Tongue (tissue), 2 donors: ENCODE results near the gene CLEC18C. TPM values are rescaled to one million over a fixed set of nuclear protein-coding genes. Genes with fewer than 3 reads are reported as not detected.
"Not testable (repeated sequence)": the region's sequence is repeated elsewhere in the genome, so short reads cannot be mapped to it uniquely, and the experiment has no call there.

Experiments
- DNase-seq: peaks from one replicate; pipeline ENCODE4 v3.0.0-alpha.2; 2015
- total RNA-seq: library from RNA; depleted of rRNA; stranded (reverse); fragments of >200 nt; gene quantifications from one replicate; pipeline ENCODE4 v1.2.3, GENCODE V29; 2014

The CLEC18C gene
- total RNA-seq, 1 donor from 2014 or later = 0.41 TPM

DNA sequence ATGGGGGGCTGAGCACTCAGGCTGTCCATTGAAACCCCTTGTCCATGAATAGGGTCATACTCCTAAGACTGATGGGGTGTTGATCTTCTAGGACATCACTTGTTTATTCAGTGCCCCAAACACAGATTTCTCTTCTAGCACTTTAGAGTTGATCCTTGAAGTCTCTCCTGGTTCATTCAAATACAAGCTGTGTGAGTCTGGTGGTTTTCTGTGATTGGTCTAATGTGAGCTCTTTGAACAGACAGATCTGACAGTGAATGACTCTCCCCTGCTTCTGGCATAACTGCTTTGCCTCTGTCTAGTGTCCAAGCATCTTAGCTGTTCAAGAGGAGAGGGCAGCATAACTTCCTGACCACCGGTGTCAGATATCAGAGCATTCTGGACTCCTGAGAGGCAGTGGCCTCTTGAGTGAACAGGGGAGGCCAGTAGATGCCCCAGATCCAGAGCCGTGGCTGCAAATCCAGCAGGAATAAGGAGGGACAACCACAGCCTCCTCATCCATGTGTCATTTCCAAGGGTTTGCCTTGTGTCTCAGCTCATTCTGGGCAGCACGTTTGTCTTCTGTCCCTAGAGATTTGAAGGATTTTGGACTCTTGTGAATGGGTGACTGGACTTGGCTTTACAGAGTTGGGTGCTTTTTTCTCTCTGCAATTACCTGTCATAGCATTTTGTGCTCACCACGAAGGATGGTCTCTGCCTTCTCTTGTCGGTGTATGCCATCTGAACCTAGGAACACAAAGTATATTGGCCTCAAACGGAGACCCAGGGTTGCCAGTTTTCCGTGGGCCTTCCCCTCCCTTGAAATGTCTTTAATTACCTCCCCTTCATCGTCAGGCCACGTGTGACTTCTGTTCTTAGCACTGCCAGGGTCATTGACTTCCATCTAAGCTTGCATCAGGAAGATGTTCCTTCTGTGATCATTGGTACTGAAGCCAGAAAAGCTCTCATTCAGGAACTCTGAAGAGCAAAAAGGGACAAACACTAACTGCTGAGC, 13.9 kb upstream of the CLEC18C start:
- no peak for DNase-seq

DNA sequence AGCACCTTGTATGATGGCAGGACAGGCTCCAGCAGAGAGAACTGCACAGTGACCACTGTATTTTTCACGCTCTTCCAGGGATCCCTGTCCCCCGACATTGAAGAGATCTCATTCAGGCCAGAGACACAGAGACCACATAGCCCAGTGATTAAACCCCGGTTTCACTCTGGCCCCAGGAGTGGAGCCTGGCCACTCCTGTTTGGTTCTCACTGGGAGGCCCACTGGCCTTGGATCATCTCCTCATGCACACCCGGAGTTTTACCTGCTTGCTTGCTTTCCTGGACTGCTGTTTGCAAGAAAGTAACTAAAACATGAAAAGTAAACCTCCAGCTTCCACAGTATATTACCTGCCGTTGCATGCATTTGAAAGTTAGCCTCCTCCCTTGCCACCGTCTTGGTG, 13.2 kb upstream of the CLEC18C start:
- no peak for DNase-seq

DNA sequence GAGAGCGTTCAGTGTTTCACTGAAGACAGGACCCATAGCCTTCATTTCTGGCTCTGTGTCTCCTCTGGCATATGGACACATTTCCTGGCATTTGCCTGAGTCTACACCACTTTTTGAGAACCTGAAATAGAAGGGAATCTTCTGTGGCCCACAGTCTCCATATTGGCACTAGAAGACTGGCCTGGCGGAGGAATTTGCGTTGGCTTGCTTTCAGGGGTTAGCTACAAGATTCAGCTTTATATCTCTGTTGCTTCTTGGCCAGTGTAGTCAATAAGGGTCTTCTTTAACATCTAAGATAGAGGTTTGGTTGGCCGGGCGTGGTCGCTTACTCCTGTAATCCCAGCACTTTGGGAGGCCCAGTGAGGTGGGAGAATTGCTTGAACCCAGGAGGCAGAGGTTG, 12.8 kb upstream of the CLEC18C start:
- no peak for DNase-seq

DNA sequence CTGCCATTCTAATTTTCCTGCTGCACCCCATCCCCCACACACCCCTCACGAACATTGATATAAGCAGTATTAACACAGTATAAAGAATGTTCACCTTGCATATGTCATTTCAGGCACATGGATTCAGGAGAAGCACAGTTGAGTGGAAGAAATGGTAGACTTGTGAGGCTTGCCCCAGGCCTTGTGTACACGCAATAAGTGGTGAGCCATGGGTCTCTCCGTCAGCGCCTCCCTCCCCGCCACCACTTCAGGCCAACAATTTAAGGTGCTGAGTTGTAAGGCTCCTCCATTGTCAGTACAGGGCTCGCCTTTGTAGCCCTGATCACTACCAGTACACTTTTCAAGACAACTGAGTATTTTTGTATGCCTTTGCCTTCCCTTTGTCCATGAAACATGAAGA, 12.2 kb upstream of the CLEC18C start:
- DNase-seq = no peak

DNA sequence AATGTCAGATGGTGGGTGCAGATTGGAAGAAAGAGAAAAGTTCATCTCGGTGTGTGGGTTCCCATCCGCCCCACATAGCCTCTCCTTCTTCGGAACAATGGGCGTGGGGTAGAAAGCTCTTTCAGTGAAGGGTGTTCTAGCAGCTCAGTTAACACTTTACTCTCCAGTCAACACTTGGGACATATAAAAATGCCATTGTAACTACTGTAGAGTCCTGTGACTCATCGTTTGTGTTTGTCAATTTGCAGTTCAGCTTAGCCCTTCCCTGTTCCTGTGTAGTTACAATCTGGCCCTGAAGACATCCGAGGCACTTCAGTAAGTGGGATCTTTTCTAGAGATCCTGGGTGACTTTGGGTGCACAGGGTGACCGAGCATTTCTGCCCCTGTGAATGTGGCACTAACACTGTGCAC, 11.5 kb upstream of the CLEC18C start:
- DNase-seq = no peak

DNA sequence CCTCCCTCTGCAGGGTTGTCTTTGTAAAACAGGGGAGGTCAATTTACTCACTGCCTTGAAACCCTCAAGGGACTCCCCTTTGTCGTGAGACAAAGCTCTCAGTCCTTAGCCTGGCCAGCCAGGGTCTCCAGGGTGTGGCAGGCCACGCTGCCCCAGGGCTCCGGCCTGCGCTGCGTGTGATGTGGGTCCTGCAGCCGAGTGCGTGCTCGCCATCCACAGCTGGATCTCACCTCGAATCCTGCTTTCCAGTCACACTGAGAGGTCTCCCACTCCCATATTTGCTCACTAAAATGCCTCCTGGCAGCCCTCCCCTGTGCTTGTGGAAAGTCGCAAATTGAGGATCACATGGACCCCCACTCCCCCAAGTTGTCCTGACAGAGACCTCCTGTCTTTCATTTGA, 10.0 kb upstream of the CLEC18C start:
- no peak for DNase-seq

DNA sequence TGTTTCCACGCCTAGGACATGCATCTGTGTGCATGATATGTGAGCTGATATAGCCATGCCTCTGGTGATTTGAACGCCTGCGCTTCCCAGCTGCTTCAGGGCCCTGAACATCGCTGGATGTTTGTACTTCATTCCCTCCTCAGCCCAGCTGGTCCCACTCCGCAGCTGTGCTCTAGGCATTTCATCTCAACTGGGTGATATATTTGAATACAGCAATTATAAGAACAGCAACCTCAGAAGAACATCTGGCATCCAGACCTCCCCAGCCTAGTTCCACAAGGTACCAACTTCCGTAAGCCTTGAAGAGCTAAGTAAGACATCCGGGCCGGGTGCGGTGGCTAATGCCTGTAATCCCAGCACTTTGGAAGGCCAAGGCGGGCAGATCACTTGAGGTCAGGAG, 6.9 kb upstream of the CLEC18C start:
- not testable (repeated sequence) for DNase-seq

DNA sequence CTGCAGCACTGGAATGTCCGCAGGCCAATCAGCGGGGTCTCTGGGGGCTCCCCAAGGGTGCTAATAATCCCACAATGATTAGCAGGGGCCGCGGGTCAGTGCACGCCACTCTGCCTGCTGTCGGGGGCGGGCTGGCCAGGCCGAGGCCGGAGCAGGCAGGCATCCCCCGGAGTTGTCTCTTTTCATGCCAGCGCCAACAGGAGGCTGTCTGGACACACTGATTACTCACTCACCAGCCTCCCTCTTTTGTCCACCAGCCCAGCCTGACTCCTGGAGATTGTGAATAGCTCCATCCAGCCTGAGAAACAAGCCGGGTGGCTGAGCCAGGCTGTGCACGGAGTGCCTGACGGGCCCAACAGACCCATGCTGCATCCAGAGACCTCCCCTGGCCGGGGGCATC, 329 bp downstream of the CLEC18C start:
- DNase-seq = not testable (repeated sequence)

DNA sequence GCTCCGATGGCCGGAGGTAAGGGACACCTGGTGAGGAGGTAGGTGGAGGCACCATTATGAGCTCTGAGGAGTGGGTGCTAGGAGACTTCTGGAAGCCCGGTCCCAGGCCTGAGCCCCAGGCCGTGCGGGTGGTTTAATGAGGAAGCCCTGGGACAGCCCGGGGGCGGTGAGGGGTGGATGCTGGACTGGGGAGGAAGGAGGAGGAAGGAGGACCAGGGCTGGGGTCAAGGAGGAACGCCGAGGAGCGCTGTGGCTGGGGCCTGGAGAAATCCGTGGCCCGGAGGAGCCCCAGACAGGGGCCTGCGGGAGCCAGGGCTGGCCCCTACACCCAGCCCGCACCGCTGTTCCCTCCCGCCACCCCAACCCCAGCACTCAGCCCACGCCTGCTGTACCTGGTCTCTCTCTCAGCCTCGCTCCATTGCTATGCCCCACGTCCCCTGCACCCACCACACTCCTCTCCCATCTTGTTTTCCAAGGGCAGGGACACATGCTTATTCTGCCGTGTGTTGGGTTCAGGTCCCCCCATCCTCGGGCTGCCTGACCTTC, 873 bp downstream of the CLEC18C start:
- DNase-seq = not testable (repeated sequence)

DNA sequence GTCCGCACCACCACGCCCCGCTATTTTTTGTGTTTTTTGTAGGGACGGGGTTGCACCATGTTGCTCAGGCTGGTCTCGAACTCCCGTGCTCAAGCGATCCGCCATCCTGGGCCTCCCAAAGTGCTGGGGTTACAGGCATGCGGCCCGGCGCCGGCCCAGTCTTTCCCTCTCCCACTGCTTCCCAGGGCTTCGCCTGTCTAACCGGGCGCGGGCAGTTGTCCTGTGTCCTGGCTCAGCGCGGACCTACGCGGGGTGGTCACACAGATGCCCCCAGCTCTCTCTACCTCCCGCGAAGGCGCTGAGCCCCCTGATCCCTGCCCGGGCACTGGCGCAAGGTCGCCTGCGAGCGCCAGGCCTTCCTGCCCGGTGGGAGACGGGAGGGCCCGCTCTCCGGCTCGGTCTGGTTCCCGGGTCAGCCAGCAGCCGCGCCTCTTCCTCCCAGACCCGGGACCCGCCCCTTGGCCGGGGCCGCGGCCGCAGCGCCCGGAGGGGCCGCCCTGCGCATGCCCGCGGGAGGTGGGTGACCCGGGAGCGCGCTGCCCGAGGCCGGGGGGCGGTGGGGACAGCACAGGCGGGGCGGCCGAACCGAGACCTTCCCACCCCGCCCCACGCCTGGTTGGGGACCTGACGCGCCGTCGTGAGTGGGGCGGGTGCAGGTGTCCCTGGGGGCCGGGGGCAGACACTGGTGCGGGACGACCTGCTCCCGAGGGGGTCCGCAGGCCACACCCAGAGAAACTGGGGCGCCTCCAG, 14.4 kb downstream of the CLEC18C start:
- DNase-seq = not testable (repeated sequence)

DNA sequence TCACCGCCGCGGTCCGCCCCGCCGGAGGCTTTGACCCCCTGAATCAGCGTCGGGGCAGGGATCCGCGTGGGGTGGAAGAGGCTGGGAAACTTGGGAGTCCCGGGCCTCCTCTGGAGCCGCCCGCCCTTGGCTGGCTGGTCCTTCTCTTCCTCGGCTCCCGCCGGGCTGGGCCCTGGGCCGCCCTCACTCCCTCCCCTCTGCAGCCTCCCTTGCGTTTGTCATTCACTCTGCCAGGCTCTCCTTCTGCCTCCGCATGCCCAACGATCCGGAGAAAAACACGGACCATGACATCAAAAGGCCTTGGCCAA, 15.0 kb downstream of the CLEC18C start:
- DNase-seq = not testable (repeated sequence)

DNA sequence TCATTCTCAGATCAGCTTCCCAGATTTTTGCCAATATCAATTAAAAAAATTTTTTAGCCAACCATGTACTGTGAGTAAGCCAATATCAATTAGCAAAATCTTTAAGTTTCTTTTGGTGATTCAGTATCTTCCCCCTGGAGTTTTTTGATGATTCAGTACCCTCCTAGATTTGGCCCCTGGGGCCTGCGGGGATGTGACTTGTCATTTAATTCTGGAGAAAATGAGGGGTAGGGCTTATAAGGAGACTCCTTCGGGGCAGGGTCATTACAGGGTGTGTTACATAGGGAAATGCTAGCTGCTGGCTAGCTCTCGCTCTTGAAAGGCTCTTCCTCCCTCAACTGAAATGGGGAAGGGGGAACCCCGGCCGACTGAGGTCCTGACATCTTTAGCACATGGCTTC, 17.0 kb downstream of the CLEC18C start:
- DNase-seq = not testable (repeated sequence)

DNA sequence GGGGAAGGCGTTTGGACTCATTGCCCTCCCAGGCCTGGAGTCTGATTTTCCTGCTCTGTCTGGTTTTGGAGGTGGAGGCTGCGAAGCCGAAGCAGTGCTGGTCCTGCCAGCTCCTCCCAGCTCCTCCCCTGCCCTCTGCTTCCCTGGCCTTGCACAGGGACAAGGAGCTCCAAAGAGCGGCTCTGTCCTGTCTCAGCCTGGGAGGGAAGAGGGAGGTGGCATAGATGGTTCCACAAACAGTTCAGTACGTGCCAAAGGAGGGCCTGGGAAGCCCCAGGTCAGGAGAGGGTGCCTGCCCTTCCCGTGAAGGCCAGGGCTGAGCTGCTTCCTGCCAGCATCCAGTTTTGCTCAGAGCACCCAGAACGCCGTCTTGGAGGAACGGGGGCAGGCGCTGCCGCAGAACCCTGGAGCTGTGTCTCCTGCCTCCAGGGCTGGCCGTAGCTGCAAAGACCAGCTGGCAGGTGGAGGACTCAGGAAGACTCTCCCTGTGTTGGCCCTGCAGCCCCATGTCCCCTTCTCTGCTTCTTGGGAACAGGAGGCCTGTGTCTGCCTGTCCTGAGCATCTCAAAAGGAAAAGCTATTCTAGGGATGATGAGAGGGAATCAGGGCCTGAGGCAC, 23.2 kb downstream of the CLEC18C start:
- DNase-seq = not testable (repeated sequence)

DNA sequence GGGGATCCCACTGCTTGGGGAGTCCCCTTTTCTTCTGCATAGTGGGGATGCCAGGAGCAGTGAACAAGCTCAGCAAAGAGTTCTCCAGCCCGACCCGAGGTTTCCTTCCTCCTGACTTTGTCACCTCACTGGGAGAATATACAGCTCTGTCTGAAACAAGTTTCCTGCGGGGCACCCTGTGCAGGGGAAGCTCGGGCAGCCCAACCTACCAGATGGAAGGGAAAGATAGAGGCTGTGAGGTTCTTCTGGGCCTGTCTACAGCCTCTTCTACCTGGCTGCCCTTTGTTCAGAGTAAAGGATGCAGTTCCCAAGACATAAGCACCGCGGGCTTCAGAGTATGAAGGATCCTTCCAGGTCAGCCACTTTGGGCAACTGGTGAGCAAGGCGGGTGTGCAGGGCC, 24.0 kb downstream of the CLEC18C start:
- not testable (repeated sequence) for DNase-seq

DNA sequence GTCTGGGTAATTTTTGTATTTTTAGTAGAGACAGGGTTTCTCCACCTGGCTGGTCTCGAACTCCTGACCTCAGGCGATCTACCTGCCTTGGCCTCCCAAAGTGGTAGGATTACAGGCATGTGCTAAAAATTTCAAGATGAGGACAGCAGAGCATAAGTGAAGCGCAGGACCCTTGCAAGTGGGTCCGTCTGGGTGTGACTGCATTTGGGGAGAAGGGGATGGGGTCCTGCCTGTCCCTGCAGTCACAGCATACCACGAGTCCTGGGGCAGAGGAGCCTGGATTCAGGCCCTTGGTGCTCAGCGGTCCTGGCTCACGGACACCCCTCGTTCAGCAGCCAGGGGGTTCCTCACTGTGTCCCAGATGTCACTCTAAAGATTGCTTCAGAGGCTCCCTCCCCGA, 24.6 kb downstream of the CLEC18C start:
- not testable (repeated sequence) for DNase-seq

DNA sequence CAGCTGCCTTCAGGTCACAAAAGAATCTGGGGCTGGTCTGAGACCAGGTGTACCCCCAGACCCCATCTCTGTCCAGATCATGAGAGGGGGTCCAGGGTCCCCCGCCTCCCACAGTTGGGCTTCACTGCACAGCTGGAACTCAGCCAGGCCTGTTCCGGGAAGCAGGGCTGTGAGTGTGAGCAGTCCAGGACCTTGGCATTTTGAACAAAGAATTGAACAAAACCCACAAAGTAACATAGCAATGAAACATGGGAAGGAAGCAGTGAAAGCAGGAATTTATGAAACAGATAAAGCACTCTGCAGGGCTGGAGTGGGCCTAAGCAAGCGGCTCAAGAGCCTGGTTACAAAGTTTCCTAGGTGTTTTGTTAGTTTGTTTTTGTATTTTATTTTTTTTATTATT, 25.1 kb downstream of the CLEC18C start:
- not testable (repeated sequence) for DNase-seq

DNA sequence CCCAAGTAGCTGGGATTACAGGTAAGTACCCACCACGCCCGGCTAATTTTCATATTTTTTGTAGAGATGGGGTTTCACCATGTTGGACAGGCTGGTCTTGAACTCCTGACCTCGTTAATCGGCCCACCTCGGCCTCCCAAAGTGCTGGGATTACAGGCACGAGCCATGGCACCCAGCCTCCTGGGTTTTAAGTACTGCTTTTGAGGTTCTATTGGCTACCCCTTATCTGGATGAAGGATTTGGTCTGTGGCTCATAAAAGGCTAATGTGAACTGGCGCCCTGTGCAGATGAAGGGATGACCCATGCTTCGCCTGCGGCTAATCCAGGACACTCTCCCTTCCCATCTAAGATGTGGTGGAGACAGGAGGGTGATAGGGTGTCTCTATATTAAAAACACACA, 25.6 kb downstream of the CLEC18C start:
- DNase-seq = not testable (repeated sequence)

DNA sequence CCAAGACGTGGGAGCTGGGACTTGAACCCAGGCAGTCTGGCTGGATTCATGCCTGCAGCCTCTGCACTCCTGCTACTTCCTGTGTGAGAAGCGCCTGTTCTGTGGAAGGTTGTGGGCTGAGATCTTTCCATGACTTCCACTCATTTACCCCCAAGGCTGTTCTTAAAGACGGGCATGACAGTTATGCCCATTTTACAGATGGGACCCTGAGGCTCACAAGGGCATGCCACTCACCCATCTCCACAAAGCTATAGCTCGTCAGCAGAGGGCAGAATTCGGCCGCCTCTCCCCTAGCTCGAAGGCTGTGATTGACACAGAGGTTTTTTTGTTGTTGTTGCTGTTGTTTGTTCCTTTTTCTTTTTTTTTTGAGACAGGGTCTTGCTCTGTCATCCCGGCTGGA, 26.5 kb downstream of the CLEC18C start:
- not testable (repeated sequence) for DNase-seq

DNA sequence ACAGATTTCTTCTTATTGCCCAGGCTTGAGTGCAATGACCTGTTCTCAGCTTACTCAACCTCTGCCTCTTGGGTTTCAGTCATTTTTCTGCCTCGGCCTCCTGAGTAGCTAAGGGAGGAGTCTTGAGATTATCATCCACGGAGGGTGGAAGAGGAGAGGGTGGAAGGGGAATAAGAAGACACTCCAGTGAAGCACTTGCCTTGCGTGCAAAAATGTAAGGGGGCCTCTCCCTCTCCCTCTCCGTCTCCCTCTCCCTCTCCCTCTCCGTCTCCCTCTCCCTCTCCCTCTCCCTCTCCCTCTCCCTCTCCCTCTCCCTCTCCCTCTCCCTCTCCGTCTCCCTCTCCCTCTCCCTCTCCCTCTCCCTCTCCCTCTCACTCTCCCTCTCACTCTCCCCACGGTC, 29.9 kb downstream of the CLEC18C start:
- not testable (repeated sequence) for DNase-seq

DNA sequence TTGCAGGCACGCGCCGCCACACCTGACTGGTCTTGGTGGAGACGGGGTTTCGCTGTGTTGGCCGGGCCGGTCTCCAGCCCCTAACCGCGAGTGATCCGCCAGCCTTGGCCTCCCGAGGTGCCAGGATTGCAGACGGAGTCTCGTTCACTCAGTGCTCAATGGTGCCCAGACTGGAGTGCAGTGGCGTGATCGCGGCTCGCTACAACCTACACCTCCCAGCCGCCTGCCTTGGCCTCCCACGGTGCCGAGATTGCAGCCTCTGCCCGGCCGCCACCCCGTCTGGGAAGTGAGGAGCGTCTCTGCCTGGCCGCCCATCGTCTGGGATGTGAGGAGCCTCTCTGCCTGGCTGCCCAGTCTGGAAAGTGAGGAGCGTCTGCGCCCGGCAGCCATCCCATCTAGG, 30.4 kb downstream of the CLEC18C start:
- not testable (repeated sequence) for DNase-seq

DNA sequence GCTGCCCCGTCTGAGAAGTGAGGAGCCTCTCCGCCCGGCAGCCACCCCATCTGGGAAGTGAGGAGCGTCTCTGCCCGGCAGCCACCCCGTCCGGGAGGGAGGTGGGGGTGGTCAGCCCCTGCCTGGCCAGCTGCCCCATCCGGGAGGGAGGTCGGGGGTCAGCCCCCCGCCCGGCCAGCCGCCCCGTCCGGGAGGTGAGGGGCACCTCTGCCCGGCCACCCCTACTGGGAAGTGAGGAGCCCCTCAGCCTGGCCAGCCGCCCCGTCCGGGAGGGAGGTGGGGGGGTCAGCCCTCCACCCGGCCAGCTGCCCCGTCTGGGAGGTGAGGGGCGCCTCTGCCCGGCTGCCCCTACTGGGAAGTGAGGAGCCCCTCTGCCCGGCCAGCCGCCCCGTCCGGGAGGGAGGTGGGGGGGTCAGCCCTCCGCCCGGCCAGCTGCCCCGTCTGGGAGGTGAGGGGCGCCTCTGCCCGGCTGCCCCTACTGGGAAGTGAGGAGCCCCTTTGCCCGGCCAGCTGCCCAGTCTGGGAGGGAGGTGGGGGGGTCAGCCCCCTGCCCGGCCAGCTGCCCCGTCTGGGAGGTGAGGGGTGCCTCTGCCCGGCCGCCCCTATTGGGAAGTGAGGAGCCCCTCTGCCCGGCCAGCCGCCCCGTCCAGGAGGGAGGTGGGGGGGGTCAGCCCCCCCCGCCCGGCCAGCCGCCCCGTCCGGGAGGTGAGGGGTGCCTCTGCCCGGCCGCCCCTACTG, 31.2 kb downstream of the CLEC18C start:
- not testable (repeated sequence) for DNase-seq

DNA sequence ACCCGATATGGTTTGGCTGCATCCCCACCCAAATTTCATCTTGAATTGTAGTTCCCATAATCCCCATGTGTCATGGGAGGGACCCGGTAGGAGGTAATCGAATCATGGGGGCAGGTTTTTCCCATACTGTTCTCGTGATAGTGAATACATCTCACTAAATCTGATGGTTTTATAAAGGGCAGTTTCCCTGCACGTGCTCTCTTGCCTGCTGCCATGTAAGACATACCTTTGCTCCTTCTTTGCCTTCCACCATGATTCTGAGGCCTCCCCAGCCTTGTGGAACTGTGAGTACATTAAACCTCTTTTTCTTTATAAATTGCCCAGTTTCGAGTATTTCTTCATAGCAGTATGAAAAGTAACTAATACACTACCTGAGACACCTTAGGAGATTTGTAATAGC, 32.8 kb downstream of the CLEC18C start:
- not testable (repeated sequence) for DNase-seq
